Measurements from ENCODE around the gene SPEM3. TPM values are rescaled to one million over a fixed set of nuclear protein-coding genes. Genes with fewer than 3 reads are reported as not detected.

Gene SPEM3
- total and polyA plus RNA-seq, 10 of the 15 experiments (the other 5 are each of a cell fraction or from before 2014, with no cell fraction given), result not detected

DNA sequence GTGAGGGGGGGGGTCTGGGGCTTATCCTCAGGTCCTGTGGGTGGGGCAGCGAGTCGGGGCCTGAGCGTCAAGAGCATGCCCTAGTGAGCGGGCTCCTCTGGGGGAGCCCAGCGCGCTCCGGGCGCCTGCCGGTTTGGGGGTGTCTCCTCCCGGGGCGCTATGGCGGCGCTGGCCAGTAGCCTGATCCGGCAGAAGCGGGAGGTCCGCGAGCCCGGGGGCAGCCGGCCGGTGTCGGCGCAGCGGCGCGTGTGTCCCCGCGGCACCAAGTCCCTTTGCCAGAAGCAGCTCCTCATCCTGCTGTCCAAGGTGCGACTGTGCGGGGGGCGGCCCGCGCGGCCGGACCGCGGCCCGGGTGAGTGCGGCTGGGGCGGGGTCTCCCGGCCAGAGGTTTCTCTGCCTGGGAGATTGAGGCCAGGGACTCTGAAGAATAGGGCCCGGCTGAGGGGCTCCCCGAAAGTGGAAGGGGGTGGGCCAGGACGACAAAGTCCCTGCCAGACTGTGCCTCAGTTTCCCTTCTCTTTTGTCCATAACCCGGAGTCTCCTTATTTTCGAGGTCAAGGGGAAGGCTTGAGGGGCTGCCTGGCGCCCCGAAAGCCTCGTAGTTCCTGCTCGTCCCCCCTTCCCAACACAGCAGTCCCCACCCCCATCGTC, 10.9 kb downstream of the SPEM3 start, which contains the start of gene FGF11 (continued):
- TF ChIP-seq BCLAF1 (IDR thresholded peaks at IDR 0.05), result no peak
- TF ChIP-seq ESRRA (IDR thresholded peaks at IDR 0.05; ENCODE audit: low read length), result no peak
- TF ChIP-seq RB1 (IDR thresholded peaks at IDR 0.05; ENCODE audit: borderline replicate concordance), result no peak
- TF ChIP-seq CREB1 (IDR thresholded peaks at IDR 0.05; ENCODE audit: low read depth), result no peak
- TF ChIP-seq NRF1 (conservative IDR thresholded peaks at IDR 0.05; ENCODE audit: low read depth, low read length), result no peak
- no peak for TF ChIP-seq PAX5 (IDR thresholded peaks at IDR 0.05; ENCODE audit: borderline replicate concordance, low read depth, low read length)
- peak; percentile 52 for TF ChIP-seq POLR2A (IDR thresholded peaks at IDR 0.05; ENCODE audit: low read depth, low read length)
- no peak for TF ChIP-seq ZBTB11 (CRISPR knock-in tag; IDR thresholded peaks at IDR 0.05)
- TF ChIP-seq YBX1 (IDR thresholded peaks at IDR 0.05), result no peak
- TF ChIP-seq SKIL (IDR thresholded peaks at IDR 0.05; ENCODE audit: low read depth, poor library complexity, severe bottlenecking), result no peak
- TF ChIP-seq TAF1 (IDR thresholded peaks at IDR 0.05; ENCODE audit: borderline replicate concordance, low read depth, low read length), result no peak
- TF ChIP-seq, protein P1, sequence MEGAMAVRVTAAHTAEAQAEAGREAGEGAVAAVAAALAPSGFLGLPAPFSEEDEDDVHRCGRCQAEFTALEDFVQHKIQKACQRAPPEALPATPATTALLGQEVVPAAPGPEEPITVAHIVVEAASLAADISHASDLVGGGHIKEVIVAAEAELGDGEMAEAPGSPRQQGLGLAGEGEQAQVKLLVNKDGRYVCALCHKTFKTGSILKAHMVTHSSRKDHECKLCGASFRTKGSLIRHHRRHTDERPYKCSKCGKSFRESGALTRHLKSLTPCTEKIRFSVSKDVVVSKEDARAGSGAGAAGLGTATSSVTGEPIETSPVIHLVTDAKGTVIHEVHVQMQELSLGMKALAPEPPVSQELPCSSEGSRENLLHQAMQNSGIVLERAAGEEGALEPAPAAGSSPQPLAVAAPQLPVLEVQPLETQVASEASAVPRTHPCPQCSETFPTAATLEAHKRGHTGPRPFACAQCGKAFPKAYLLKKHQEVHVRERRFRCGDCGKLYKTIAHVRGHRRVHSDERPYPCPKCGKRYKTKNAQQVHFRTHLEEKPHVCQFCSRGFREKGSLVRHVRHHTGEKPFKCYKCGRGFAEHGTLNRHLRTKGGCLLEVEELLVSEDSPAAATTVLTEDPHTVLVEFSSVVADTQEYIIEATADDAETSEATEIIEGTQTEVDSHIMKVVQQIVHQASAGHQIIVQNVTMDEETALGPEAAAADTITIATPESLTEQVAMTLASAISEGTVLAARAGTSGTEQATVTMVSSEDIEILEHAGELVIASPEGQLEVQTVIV (IDR thresholded peaks at IDR 0.05; ENCODE audit: borderline replicate concordance, partially characterized antibody), result no peak
- TF ChIP-seq REST (IDR thresholded peaks at IDR 0.05; ENCODE audit: low read depth, low read length), result peak; percentile 35; the same call in 1 of the 2 replicates

All from GM12878 (cell line).